H7 (cell line): ENCODE results near the gene FBXW7. TPM values are rescaled to one million over a fixed set of nuclear protein-coding genes. Genes with fewer than 3 reads are reported as not detected.

Source experiments
- DNase-seq: peaks from one replicate; pipeline ENCODE4 v3.0.0; 2012
- H3K27me3 ChIP-seq: 2 replicates; pipeline ENCODE4 v1.6.0; 2011; ENCODE audit warnings: mild to moderate bottlenecking, low read length; ENCODE audit not compliant: control insufficient read depth, insufficient read depth
- H3K36me3 ChIP-seq: replicated peaks from 2 replicates; pipeline ENCODE4 v1.5.1; 2011; ENCODE audit warnings: low read length; ENCODE audit not compliant: control insufficient read depth, insufficient read depth
- H3K4me3 ChIP-seq: 2 replicates; pipeline ENCODE4 v1.5.1; 2011; ENCODE audit warnings: low read depth, mild to moderate bottlenecking, control low read depth, low read length, moderate library complexity; ENCODE audit not compliant: insufficient read depth
- total RNA-seq: library from RNA; depleted of rRNA; stranded (reverse); fragments of >200 nt; shearing (Covaris generic); gene quantifications from 2 replicates; pipeline ENCODE4 v1.2.3, GENCODE V29; 2014; rRNA removed

The FBXW7 gene, protein sequence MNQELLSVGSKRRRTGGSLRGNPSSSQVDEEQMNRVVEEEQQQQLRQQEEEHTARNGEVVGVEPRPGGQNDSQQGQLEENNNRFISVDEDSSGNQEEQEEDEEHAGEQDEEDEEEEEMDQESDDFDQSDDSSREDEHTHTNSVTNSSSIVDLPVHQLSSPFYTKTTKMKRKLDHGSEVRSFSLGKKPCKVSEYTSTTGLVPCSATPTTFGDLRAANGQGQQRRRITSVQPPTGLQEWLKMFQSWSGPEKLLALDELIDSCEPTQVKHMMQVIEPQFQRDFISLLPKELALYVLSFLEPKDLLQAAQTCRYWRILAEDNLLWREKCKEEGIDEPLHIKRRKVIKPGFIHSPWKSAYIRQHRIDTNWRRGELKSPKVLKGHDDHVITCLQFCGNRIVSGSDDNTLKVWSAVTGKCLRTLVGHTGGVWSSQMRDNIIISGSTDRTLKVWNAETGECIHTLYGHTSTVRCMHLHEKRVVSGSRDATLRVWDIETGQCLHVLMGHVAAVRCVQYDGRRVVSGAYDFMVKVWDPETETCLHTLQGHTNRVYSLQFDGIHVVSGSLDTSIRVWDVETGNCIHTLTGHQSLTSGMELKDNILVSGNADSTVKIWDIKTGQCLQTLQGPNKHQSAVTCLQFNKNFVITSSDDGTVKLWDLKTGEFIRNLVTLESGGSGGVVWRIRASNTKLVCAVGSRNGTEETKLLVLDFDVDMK
- total RNA-seq, result 12.7 and 22.7 TPM in 2 replicates

DNA sequence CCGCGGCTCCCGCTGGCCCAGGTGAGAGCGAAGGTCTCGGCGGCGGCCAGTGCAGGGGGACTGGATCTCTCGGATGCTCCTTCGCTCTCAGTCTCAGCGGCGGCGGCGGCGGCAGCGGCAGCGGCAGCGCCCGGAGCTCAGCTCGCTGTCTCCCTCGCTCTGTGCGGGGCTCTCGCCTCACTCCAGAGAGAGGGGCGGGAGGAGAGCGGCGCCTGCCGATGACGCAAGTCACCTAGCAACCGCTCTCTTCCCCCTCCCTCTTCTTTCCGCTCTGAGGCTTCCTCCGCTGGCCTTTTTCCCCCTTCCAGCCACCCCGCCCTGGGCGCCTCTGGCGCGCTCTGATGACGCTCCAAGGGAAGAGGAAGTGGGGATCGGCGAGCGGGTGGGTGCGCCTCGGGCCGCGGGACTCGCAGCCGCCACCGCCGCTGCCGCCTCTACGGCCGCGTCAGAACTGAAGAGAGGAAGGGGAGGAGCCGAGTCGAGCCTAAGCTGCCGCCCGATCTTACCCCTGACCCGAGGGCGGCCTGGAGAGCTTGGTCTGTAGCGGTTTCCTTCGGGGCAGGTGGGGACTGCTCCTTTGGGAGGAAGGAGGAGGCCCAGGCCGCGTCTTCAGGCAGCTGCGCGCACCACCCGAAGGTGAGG is at the start of gene FBXW7:
TSS of gene FBXW7 (minus strand) at position 190 of the 642 bp plus-strand sequence. CDS start 124,289 bp downstream, outside the sequence.
- Histone ChIP-seq H3K27me3 (no peaks in the 10 kb centered on the region), H3K36me3 (no peaks in the 10 kb centered on the region)

DNA sequence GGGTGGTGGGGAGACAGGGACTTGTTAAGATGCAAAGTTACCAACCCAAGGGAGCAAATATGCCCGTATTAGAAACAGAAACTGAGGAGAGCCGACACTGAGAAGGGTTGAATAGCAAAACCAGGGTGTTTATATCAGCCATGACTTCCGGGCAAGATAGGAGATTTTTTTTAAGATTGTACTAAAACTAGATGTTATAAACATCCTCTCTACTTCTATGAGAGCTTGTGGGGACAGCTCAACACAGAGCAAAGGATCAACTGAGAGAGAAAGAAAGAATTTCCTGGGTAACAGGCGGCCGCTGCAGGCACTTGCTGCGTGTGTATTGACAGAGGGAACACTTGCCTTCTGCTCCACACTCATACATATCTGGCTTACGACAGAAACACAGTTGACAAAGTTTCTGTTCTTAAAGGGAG is 49.1 kb upstream of the FBXW7 start:
- Histone ChIP-seq H3K36me3 (no peaks in the 10 kb centered on the region), H3K27me3 (no peaks in the 10 kb centered on the region), H3K4me3 (no peak overlapping the region)
- DNase-seq, result no peak

More for the DNA sequence above, at the start of gene FBXW7:
- H3K4me3 ChIP-seq, result peak within 1 kb of the TSS; percentile 98
- DNase-seq, result peak; percentile 97

DNA sequence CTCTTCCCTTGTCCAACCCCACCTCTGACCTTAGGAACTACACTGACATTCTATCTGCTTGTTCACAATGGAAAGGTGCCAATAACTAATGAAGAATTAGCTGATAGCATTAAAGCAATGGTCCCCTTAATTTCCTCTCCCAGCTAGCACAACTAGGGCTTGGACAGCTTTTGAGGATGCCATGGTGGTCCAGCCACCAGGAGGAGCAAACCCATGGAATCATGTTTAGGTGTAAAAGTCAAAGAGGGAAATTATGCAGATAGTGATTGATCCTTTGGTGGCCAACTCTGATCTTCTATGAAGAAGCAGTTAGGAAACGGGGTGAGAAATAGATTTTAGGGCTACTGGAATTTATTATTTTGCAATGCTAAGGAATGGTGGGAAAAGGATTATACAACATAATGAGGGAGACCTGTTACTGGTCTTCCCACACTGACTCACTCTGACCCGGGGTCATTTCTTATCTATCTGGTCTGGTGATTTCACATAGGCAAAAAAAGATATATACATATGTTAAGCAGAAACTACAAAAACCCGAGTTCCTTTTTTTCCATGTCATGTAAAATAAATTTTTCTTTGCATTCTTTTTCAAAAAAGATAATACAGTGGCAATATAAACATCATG is 45.8 kb upstream of the FBXW7 start:
- H3K4me3 ChIP-seq, result no peak overlapping the region
- H3K36me3 ChIP-seq, result no peaks in the 10 kb centered on the region
- H3K27me3 ChIP-seq, result no peaks in the 10 kb centered on the region
- DNase-seq, result peak; percentile 22

DNA sequence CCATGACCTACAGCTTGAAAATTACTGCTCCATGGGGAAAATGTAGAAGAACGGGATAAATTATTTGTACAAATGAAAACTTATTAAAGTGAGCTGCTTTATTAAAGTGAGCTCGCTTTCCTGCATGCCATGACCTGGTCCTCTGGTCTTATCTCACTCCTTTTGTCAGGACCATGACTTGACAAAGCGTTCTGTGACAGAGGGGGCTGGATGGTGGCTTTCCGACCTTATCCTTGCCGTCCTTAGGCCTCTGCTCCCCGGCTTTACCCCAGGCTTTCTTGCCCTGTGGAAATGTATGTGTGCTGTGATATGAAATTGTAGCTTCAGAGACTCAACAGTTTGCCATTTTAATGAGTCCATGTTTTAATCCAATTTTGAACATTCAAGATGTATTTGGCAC is 44.0 kb upstream of the FBXW7 start:
- Histone ChIP-seq H3K36me3 (no peaks in the 10 kb centered on the region), H3K4me3 (no peak overlapping the region), H3K27me3 (no peaks in the 10 kb centered on the region)
- DNase-seq, result no peak

DNA sequence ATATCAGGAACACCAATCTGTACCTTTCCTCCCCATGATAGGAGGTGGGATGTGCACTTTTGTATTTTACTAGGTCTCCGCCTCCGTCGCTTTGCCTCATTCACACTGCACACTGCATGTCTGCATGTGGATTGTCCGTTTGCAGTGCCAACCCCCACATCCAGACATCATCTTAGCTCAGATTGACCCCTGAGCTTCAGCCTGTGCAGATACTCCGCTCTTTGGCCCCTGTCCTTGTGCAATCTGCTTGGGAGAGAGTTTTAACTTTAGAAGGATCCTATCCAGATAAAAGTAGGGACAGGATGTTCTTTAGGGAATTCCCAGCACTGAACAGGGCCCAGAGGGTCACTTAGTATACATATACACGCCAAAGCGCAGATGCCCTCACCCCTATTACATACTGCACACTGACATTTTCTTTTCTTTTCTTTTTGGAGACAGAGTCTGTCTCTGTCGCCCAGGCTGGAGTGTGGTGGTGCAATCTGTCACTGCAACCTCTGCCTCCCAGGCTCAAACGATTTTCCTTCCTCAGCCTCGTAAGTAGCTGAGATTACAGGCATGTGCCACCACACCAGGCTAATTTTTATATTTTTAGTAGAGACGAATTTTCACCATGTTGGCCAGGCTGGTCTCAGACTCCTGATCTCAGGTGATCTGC is 43.3 kb upstream of the FBXW7 start:
- Histone ChIP-seq H3K4me3 (no peak overlapping the region), H3K36me3 (no peaks in the 10 kb centered on the region), H3K27me3 (no peaks in the 10 kb centered on the region)
- no peak for DNase-seq

DNA sequence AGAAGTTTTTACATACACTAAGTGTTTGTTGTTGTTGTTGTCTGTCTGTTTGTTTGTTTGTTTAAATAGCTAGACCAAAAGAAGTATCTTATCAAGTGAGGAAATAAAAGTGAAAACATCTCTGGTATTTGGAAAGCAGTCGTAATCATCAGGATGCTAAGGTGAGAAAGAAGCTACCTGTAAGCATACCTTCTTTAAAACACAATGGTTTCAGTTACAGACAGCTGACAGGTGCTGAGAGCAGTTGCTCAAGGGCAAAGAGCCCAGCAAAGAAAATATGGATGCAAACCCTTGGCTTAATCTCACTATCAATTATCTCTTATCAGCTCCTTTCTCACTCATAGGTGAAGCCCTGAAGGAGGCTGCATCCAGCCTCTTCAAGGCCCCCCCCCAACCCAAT is 42.8 kb upstream of the FBXW7 start:
- Histone ChIP-seq H3K4me3 (no peak overlapping the region), H3K36me3 (no peaks in the 10 kb centered on the region), H3K27me3 (no peaks in the 10 kb centered on the region)
- no peak for DNase-seq

DNA sequence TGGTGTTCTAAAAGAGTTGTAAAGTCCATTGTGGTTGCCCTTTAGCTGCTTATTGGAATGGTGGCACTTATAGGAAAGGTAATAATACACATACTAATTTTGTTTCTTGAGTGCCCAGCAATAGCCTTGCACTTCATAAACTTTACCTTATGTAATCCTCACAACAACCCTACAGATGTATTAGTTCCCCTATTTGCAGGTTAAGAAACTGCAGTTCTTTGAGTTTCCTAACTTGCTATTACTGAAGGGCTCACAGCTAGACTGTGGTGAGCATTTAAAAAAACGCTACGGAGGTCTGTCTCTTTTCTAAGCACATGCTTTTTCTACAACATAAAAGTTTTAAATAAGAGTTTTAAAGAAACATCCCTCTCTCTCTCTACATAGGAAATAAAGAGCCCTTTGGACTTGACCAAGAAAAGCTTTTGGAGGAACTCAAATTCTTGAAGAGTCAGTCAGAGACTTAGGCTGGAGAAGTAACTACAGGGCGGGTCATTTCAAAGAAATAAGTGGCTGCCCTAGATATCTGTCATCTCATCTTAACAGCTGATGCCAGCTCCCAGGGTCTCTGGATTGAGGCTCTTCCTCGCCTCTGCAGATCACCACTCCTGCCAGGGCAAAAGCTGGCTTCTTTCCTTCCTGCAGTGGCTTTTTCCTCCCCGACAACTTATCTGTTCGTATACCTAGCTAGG is 42.0 kb upstream of the FBXW7 start:
- no peaks in the 10 kb centered on the region for H3K27me3 ChIP-seq
- DNase-seq, result no peak
- no peak overlapping the region for H3K4me3 ChIP-seq
- no peaks in the 10 kb centered on the region for H3K36me3 ChIP-seq

DNA sequence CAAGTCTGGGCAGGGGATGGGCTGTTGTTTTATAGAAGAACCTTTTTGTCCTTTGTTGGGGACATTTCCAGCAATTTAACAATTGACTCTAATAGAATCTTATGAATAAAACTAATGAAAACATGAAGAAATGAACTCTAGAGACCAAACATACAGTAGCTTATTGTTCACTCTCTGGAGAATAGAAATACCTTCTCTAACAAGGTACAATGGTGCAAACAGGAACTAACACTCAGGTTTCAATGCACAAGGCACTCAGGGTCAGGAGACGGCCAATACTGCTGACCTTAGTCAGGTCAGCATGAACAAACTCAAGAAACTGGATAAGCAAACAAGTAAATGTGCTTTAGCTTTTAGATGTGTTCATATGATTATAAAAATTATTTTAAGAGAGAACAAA is 39.6 kb upstream of the FBXW7 start:
- Histone ChIP-seq H3K27me3 (no peaks in the 10 kb centered on the region), H3K4me3 (no peak overlapping the region), H3K36me3 (no peaks in the 10 kb centered on the region)
- no peak for DNase-seq

DNA sequence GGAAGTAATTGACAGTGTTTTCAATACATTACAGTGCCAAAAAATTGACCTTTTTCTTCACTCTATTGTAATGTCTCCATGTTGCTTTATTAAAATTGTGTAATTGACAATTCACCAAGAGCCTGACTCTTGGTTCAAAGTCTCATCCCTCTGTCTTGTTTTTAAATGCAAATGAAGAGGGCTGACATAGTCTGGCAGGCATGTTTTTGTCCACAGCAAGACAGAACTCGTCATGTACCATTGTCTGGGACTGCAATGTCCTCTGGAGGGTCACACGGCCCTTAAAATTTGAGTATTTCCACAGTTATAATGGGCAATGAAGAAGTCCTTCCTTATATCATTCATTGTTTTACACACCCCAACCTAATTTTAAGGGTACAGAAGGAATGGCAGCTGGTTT is 38.0 kb upstream of the FBXW7 start:
- no peaks in the 10 kb centered on the region for H3K36me3 ChIP-seq
- no peak for DNase-seq
- H3K27me3 ChIP-seq, result no peaks in the 10 kb centered on the region
- no peak overlapping the region for H3K4me3 ChIP-seq

DNA sequence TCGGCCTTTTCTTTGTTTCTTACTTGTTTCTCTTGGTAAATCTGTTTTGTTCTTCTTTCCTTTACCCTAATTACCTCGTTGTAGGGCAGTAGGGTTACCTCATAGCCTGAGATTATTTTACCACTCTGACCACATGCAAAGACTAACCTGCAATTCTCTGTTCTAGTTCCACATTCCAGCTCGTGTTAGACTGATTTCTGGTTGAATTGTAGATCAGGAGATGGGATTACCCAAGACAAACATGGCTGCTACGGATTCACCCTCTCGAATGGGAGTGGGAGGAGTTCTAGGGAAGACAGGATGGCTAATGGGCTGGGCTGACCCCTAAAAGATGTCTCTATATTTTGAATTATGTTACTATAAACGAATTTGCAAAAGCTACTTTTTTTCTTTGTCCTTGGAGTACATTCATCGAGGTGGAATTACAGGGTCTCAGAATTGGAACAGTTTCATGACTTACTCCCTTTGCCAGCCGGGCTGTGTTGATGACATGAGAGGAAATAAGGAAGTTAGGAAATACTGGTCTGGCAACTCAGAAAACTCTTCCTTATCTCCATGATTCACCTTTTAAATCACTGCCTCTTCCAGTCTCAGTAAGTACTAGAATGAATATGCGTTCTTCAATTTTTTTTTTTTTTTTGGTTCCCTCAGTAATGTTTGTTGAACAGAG is 36.7 kb upstream of the FBXW7 start:
- no peaks in the 10 kb centered on the region for H3K36me3 ChIP-seq
- no peak for DNase-seq
- no peak overlapping the region for H3K4me3 ChIP-seq
- H3K27me3 ChIP-seq, result no peaks in the 10 kb centered on the region

DNA sequence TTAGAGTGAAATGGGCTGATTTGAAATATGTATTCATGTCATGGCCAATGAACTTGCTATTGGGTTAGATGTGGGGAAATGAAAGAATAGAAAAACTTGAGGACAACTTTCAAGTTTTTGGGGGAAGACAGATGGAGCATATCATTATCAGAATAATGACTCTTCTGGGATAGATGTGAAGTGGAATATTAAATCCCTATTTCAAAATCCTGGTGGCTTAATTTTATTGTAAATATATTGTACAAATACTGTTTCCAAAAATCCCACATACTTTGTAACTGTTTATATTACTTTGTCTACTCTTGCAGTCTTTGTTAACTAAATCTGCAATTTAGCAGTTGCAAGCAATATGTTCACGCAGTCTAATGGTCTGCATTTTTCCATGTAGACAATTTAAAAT is 35.9 kb upstream of the FBXW7 start:
- DNase-seq, result no peak
- Histone ChIP-seq H3K27me3 (no peaks in the 10 kb centered on the region), H3K4me3 (no peak overlapping the region), H3K36me3 (no peaks in the 10 kb centered on the region)

DNA sequence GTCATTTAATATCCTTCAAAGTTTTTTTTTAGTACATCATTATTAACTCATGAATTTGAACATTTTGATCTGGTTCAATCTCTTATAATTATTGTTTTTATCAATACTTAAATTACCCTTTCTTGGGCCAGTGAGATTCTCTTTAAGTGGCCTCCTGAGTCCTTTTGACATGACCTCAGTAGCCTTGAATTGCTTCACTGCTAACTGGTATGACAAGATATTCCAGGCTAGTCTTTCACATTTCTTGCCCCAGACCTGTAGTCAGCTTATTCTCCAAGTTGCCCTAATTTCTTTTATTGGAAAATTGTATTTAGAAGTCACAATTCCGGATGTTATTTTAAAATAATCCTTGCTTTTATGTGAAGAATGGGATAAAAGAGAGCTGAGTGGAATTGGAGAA is 35.4 kb upstream of the FBXW7 start:
- Histone ChIP-seq H3K4me3 (no peak overlapping the region), H3K27me3 (no peaks in the 10 kb centered on the region)

DNA sequence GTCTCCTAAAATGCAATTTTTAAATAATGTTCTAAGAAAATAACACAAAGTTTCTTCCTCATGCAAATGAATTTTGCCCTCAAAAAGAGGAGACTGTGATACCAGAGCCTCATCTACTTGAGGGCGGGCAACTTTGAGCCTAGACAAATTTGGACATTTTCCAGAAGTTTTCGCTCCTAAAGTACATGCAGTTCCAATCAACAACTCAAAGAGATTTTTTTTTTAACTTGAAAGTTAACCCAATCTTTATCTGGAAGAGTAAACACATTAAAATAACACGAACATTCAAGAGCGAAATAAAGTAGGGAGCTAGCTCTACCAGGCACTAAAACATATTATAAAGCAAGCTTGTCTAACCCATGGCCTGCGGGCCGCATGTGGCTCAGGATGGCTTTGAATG is 29.4 kb upstream of the FBXW7 start:
- Histone ChIP-seq H3K36me3 (no peaks in the 10 kb centered on the region), H3K4me3 (no peak overlapping the region), H3K27me3 (no peaks in the 10 kb centered on the region)
- DNase-seq, result no peak

More for the DNA sequence above, 35.4 kb upstream of the FBXW7 start:
- H3K36me3 ChIP-seq, result no peaks in the 10 kb centered on the region
- no peak for DNase-seq
